Mesendoderm (in vitro differentiated cells): ENCODE results near the gene BAIAP2L1.

ENCODE experiments used
- DNase-seq: peaks from one replicate; pipeline ENCODE4 v3.0.0; 2013
- H2AK5ac ChIP-seq: 2 replicates; pipeline ENCODE4 v1.6.1; 2013; ENCODE audit warnings: low read length, inconsistent platforms
- H2BK120ac ChIP-seq: 2 replicates; pipeline ENCODE4 v1.6.1; 2013; ENCODE audit warnings: low read depth, mild to moderate bottlenecking, low read length, moderate library complexity, mixed read lengths
- H2BK15ac ChIP-seq: replicated peaks from 2 replicates; pipeline ENCODE4 v1.6.1; 2013; ENCODE audit warnings: low read depth, mild to moderate bottlenecking, moderate library complexity
- H2BK5ac ChIP-seq: 2 replicates; pipeline ENCODE4 v1.6.1; 2013; ENCODE audit warnings: low read length, inconsistent platforms
- H3K18ac ChIP-seq: 2 replicates; pipeline ENCODE4 v1.6.1; 2013; ENCODE audit warnings: mild to moderate bottlenecking, low read length, mixed read lengths
- H3K23ac ChIP-seq: one replicate; pipeline ENCODE4 v1.6.1; 2013; ENCODE audit warnings: low read length
- H3K27ac ChIP-seq: 2 replicates; pipeline ENCODE4 v1.5.1; 2013; ENCODE audit warnings: low read depth, mild to moderate bottlenecking, inconsistent platforms, low read length, moderate library complexity
- H3K27me3 ChIP-seq: 2 replicates; pipeline ENCODE4 v1.6.1; 2013; ENCODE audit warnings: low read length, control low read depth, mild to moderate bottlenecking, inconsistent platforms; ENCODE audit not compliant: insufficient read depth, poor library complexity
- H3K36me3 ChIP-seq: 2 replicates; pipeline ENCODE4 v1.6.1; 2013; ENCODE audit warnings: low read length, inconsistent platforms; ENCODE audit not compliant: control insufficient read depth, insufficient read depth
- H3K4ac ChIP-seq: one replicate; pipeline ENCODE4 v1.6.1; 2013; ENCODE audit warnings: low read depth, mild to moderate bottlenecking, low read length, moderate library complexity
- H3K4me1 ChIP-seq: 2 replicates; pipeline ENCODE4 v1.6.1; 2013; ENCODE audit warnings: low read depth, low read length, inconsistent platforms; ENCODE audit not compliant: control insufficient read depth
- H3K4me2 ChIP-seq: 2 replicates; pipeline ENCODE4 v1.6.1; 2013; ENCODE audit warnings: low read length
- H3K4me3 ChIP-seq: 2 replicates; pipeline ENCODE4 v1.5.1; 2013; ENCODE audit warnings: mild to moderate bottlenecking, low read length
- H3K56ac ChIP-seq: one replicate; pipeline ENCODE4 v1.6.1; 2013; ENCODE audit warnings: low read length
- H3K79me1 ChIP-seq: 2 replicates; pipeline ENCODE4 v1.6.1; 2013; ENCODE audit warnings: low read length, inconsistent platforms
- H3K79me2 ChIP-seq: 2 replicates; pipeline ENCODE4 v1.6.1; 2013; ENCODE audit warnings: mild to moderate bottlenecking, low read length; ENCODE audit not compliant: control insufficient read depth, insufficient read depth
- H3K9ac ChIP-seq: 2 replicates; pipeline ENCODE4 v1.6.1; 2013; ENCODE audit warnings: low read length, inconsistent platforms
- H4K5ac ChIP-seq: one replicate; pipeline ENCODE4 v1.6.1; 2013; ENCODE audit warnings: low read length
- H4K8ac ChIP-seq: one replicate; pipeline ENCODE4 v1.6.1; 2013; ENCODE audit warnings: low read depth, mild to moderate bottlenecking, control low read depth, low read length, moderate library complexity
- WGBS: extraction: QIAGEN DNeasy Blood & Tissue Kit; methylation state at CpG from one replicate; pipeline ENCODE4 v1.1.7; 2013; ENCODE audit warnings: low lambda C conversion rate, missing lambda C conversion rate; ENCODE audit not compliant: insufficient coverage; ENCODE audit errors: extremely low coverage; 5-methylcytosine and 5-hydroxymethylcytosine counted together

Gene BAIAP2L1

GRCh38 chr7:98360221-98361130 is 40.4 kb downstream of the BAIAP2L1 start:
- no peak overlapping the region for H3K23ac ChIP-seq
- no peak overlapping the region for H2BK120ac ChIP-seq
- H3K36me3 ChIP-seq: no peaks in the 10 kb centered on the region
- DNase-seq: peak; percentile 96
- no peaks in the 10 kb centered on the region for H3K27me3 ChIP-seq
- no peak overlapping the region for H2AK5ac ChIP-seq
- no peak overlapping the region for H3K4me2 ChIP-seq
- H3K4me1 ChIP-seq: peaks cover 2% of the 10 kb centered on the region
- H3K18ac ChIP-seq: no peak overlapping the region
- peak overlapping the region; percentile 58 for H3K27ac ChIP-seq
- WGBS: no CpG with 5 or more reads among the region's 10 CpGs
- H3K9ac ChIP-seq: no peak overlapping the region
- H2BK15ac ChIP-seq: no peak overlapping the region
- no peak overlapping the region for H4K5ac ChIP-seq
- no peak overlapping the region for H3K4me3 ChIP-seq
- H4K8ac ChIP-seq: no peak overlapping the region
- H2BK5ac ChIP-seq: no peak overlapping the region
- no peak overlapping the region for H3K4ac ChIP-seq
- H3K56ac ChIP-seq: peak overlapping the region; percentile 60
- H3K79me2 ChIP-seq: no peaks in the 10 kb centered on the region
- peaks cover 3% of the 10 kb centered on the region for H3K79me1 ChIP-seq

- no peaks in the 10 kb centered on the region for H3K27me3 ChIP-seq
These were observed 41.5 kb downstream of the BAIAP2L1 start for GRCh38 chr7:98359395-98359794.

GRCh38 chr7:98358706-98359105 is 42.2 kb downstream of the BAIAP2L1 start:
- no CpG with 5 or more reads among the region's 6 CpGs for WGBS
- no peak overlapping the region for H3K4ac ChIP-seq
- no peak overlapping the region for H3K4me3 ChIP-seq
- H4K5ac ChIP-seq: no peak overlapping the region
- H2BK15ac ChIP-seq: no peak overlapping the region
- no peak overlapping the region for H3K18ac ChIP-seq
- no peak overlapping the region for H3K4me2 ChIP-seq
- H4K8ac ChIP-seq: no peak overlapping the region
- DNase-seq: no peak
- H3K36me3 ChIP-seq: no peaks in the 10 kb centered on the region
- no peak overlapping the region for H2BK5ac ChIP-seq
- H2BK120ac ChIP-seq: no peak overlapping the region
- H3K56ac ChIP-seq: no peak overlapping the region
- H2AK5ac ChIP-seq: no peak overlapping the region
- no peaks in the 10 kb centered on the region for H3K79me2 ChIP-seq
- peaks cover 5% of the 10 kb centered on the region for H3K4me1 ChIP-seq
- H3K27me3 ChIP-seq: no peaks in the 10 kb centered on the region
- H3K23ac ChIP-seq: no peak overlapping the region
- H3K79me1 ChIP-seq: peaks cover 3% of the 10 kb centered on the region
- no peak overlapping the region for H3K9ac ChIP-seq
- no peak overlapping the region for H3K27ac ChIP-seq

More at GRCh38 chr7:98359395-98359794, 41.5 kb downstream of the BAIAP2L1 start:
- H3K4me3 ChIP-seq: no peak overlapping the region
- H4K8ac ChIP-seq: no peak overlapping the region
- H3K27ac ChIP-seq: no peak overlapping the region
- H2AK5ac ChIP-seq: no peak overlapping the region
- H3K23ac ChIP-seq: no peak overlapping the region
- DNase-seq: no peak
- no peak overlapping the region for H2BK120ac ChIP-seq
- H3K56ac ChIP-seq: no peak overlapping the region
- H2BK5ac ChIP-seq: no peak overlapping the region
- no peak overlapping the region for H3K4me2 ChIP-seq
- H3K36me3 ChIP-seq: no peaks in the 10 kb centered on the region
- no peak overlapping the region for H2BK15ac ChIP-seq
- no peak overlapping the region for H4K5ac ChIP-seq
- no peak overlapping the region for H3K9ac ChIP-seq
- WGBS: no CpG with 5 or more reads among the region's 13 CpGs
- peaks cover 5% of the 10 kb centered on the region for H3K4me1 ChIP-seq
- H3K79me1 ChIP-seq: peaks cover 3% of the 10 kb centered on the region
- H3K4ac ChIP-seq: no peak overlapping the region
- peak overlapping the region; percentile 3 for H3K18ac ChIP-seq
- H3K79me2 ChIP-seq: no peaks in the 10 kb centered on the region

GRCh38 chr7:98357751-98358161 is 43.1 kb downstream of the BAIAP2L1 start:
- no peak overlapping the region for H3K23ac ChIP-seq
- no peak overlapping the region for H3K27ac ChIP-seq
- no peak overlapping the region for H4K8ac ChIP-seq
- no peak overlapping the region for H3K4me2 ChIP-seq
- H3K79me1 ChIP-seq: peaks cover 5% of the 10 kb centered on the region
- peaks cover 5% of the 10 kb centered on the region for H3K4me1 ChIP-seq
- H3K79me2 ChIP-seq: no peaks in the 10 kb centered on the region
- no CpG with 5 or more reads among the region's 7 CpGs for WGBS
- no peak overlapping the region for H2AK5ac ChIP-seq
- no peak overlapping the region for H3K4ac ChIP-seq
- H3K36me3 ChIP-seq: no peaks in the 10 kb centered on the region
- H2BK120ac ChIP-seq: no peak overlapping the region
- no peak overlapping the region for H2BK5ac ChIP-seq
- no peak overlapping the region for H3K9ac ChIP-seq
- H2BK15ac ChIP-seq: no peak overlapping the region
- no peaks in the 10 kb centered on the region for H3K27me3 ChIP-seq
- no peak overlapping the region for H3K4me3 ChIP-seq
- no peak overlapping the region for H4K5ac ChIP-seq
- no peak overlapping the region for H3K18ac ChIP-seq
- no peak for DNase-seq
- H3K56ac ChIP-seq: no peak overlapping the region

- Histone ChIP-seq H3K4me2 (no peak overlapping the region), H3K18ac (no peak overlapping the region), H3K23ac (no peak overlapping the region), H4K5ac (no peak overlapping the region), H3K79me2 (no peaks in the 10 kb centered on the region), H2BK120ac (no peak overlapping the region), H3K27ac (peak overlapping the region; percentile 42), H2BK15ac (no peak overlapping the region), H3K36me3 (no peaks in the 10 kb centered on the region), H3K4ac (no peak overlapping the region), H3K4me3 (no peak overlapping the region), H3K79me1 (peaks cover 7% of the 10 kb centered on the region), H3K27me3 (no peaks in the 10 kb centered on the region), H3K9ac (no peak overlapping the region), H3K4me1 (peaks cover 4% of the 10 kb centered on the region), H3K56ac (peak overlapping the region; percentile 15), H2AK5ac (no peak overlapping the region), H2BK5ac (no peak overlapping the region), H4K8ac (no peak overlapping the region)
- DNase-seq: no peak
- WGBS: no CpG with 5 or more reads among the region's 6 CpGs
These were observed 45.7 kb downstream of the BAIAP2L1 start for GRCh38 chr7:98355250-98355538.
